ENCODE results near the gene NUP188.
"Not testable (repeated sequence)": the region's sequence is repeated elsewhere in the genome, so short reads cannot be mapped to it uniquely, and the experiment has no call there.

Gene NUP188

DNA sequence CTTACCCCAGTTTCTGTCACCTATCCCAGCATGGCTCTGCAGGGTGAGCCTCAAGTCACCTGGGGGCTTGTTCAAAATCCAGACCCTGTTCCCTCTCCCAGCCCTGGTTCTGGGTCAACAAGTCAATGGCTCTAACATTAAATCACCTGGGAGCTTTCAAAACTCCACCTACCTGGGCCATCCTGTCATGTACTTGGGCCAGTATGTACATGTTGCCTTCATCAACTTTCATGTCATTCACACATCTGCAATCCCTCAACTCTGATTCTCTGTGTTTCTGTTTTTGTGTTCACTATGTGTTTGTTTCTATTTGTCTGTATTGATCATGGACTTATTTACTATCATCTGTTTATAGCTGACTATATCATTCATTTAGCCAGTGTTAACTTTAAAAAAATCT is 82.7 kb downstream of the NUP188 start:
- no peak for DNase-seq (ENCODE audit: low read depth)

DNA sequence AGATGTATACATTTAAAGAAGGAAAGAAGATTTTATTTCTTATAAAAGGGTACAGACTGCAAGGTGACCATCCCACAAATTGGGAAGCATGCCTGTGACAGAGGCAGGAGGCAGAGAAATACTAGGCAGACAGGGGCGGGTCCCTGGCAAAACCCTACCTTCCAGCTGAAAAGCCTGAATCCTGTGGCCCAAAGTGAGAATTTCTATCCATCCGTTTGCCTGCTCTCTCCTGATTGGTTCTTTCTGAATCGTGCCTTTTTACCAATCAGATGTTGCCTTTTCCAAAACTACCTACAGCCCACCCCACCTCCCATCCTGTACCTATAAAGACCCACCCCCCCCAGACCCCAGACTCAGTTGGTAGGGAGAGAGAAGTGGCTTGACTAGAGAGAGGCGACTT is 84.0 kb downstream of the NUP188 start:
- DNase-seq (ENCODE audit: low read depth), result no peak

DNA sequence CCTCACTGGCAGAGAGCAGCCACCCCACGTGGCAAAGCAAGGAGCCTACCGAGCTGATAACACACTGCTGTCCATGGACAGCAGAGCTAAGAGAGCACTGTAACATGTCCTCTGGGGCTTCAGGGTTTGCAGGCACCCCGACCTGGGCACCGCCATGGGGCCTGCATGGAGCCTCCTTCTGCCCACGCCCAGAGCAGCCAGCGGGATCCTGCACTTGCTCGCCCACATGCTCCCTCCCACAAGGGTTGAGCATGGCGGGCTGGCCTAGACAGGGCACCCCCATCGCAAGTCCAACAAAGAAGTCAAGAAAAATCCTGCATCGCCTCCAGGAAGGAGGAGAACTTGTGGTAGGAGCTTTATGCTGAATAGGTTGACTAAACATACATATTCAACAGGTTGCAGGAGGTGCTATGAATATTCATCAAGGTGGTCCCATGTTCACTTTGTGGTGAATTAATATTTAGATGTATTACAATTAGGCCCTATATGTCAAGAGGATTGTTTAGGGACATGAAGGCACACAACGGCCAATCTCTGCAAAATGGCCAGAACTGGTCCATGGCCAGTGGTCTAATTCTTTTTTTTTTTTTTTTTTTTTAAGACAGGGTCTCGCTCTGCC is 85.2 kb downstream of the NUP188 start:
- DNase-seq (ENCODE audit: low read depth), result no peak

DNA sequence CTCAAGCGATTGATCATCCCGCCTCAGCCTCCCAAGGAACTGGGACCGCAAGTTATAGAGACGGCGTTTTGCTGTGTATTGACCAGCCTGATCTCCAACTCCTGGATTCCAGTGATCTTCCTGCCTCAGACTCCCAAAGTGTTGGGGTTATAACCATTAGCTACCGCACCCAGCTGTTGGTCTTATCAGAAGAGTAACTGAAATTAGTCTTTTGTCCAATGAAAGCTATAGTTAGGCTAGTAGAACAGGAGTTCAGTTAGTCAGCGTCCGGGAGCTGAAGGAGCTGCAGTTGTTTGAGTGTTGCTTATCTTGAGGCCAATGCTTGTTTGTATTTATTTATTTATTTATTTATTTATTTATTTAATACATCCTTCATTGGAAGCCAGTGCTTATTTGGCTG is 85.7 kb downstream of the NUP188 start:
- DNase-seq (ENCODE audit: low read depth), result no peak

GRCh38 chr9:129035838-129036237 is 88.3 kb downstream of the NUP188 start:
- not testable (repeated sequence) for DNase-seq (ENCODE audit: low read depth)

GRCh38 chr9:129036241-129036922 is 88.9 kb downstream of the NUP188 start, which contains the start of gene MIGA2:
TSS of gene MIGA2 (plus strand) at chr9:129036626. CDS start at chr9:129040595, 3,969 bp downstream.
- peak; percentile 85 for DNase-seq (ENCODE audit: low read depth)

DNA sequence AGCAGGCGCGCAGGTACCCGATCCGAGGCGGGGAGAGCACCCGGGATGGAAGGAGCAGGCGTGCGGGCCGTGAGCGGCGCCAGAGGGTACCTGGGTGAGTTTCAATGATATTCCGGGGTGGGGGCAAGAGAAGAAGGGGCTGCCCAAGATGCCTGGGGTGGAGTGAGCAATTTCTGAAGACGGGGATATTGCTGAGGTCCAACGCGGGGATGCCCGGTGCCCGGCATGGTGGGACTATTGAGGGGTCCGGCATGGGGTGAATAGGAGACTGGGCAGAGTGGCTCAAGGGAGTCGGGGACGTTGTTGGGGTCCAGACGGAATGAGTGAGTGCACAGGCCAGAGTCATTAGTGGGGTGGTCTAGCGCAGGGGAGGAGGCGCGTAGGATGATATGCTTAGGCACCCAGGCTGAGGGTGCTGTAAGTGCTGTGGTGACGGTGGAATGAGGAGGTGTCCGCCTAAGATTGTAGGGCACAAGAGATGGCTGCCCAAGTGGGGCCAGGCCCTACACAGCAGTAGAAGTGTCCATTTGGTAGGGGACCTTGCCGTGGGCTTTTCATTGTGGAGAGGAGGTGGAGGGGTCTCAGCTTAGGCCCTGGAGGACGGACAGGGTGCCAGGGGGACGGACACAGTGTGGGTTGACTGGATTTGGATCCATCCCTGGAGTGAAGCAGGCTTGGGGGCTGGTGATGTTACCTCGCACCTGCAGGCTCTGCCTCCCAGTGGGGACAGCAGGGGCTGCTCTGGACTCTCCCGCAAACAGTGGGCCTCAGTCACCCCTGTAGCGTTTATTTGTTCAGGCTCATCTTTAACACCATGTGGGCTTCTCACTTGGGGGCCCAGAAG is 89.6 kb downstream of the NUP188 start:
- no peak for DNase-seq (ENCODE audit: low read depth)

DNA sequence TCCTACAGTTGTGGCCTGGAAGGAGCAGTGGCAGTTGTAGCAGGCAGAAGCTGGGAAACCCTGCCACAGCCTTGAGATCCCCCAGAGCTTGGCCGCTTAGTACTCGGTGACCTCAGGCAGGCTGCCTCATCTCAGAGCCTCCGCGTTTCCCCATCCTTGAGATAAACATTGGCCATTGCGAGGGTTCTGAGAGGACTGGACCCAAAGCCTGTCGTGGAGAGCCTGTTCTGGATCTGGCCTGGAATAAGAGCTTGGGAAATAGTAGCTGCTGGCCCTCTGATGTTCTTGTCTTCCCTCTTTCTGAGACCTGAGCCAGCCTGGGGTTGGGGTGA is 90.2 kb downstream of the NUP188 start:
- DNase-seq (ENCODE audit: low read depth), result no peak

- DNase-seq (ENCODE audit: low read depth), result no peak
Observed at GRCh38 chr9:129038109-129038852, 90.8 kb downstream of the NUP188 start.

GRCh38 chr9:129040113-129040643 is 92.7 kb downstream of the NUP188 start:
- no peak for DNase-seq (ENCODE audit: low read depth)

DNA sequence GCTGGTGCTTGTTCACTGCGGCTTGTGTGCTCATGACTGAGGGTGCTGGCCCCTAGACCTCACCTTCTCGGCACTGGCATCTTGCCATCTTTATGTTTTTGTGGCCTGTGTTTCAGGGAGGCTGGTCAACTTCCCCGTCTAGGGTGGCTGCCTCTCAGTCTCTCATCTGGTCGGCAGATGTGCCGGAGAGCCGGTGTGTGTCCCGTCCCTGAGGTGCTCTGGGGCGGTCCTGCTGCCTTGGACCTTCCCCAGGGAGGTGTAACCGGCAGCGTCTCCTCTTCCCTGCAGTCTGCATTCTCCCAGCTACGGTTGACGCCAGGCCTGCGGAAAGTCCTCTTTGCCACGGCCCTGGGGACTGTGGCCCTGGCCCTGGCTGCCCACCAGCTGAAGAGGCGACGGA is 94.5 kb downstream of the NUP188 start:
- DNase-seq (ENCODE audit: low read depth), result no peak

DNA sequence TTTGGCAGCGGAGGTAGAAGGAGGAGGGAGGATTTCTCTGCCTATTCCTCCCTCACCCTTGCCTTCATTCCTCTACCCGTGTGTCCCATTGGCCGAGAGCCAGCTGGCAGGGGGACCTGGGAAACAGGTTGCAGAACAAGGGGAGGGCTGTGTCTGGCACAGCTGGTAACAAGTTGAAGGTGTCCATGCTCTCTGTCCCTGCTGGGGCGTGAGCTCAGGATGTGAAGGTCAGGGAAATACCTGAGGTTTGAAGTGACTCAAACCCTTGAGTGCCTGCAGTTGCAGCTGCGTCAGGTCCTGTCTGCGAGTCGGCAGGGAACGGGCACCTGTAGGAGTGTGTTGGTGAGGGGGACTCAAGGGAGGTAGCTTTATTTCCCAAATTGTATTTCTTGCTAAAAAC is 105.1 kb downstream of the NUP188 start:
- DNase-seq (ENCODE audit: low read depth), result no peak

DNA sequence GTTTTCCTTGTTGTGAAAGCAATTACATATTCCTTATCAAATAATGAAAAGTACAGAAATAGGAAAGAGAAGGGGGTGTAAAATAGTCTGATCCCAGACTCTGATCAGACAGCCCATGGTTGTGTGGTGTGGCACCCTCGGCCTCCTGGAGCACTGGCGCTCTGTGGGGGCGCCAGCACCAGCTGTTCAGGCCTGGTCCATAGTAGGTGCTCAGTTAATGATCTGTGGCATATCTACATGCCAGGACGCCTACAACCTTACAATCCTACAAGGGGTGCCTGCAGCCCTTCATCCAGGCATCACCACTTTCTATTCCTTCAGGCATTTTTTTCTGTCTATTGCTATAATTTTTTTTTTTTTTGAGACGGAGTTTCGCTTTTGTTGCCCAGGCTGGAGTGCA is 105.5 kb downstream of the NUP188 start:
- DNase-seq (ENCODE audit: low read depth), result no peak

- DNase-seq (ENCODE audit: low read depth), result no peak
Observed at GRCh38 chr9:129054163-129054851, 106.8 kb downstream of the NUP188 start.

All from stimulated activated CD8-positive, alpha-beta memory T cell treated with anti-CD3 and anti-CD28 coated beads, Interleukin-12 subunit alpha, Interleukin-12 subunit beta, amount 100 ng/mL, for 4 hours (primary cell).